Sigmoid colon (tissue), 4 donors: ENCODE results near the gene MRTO4.

Experiments used
- EP300 ChIP-seq, 4 donors: sonication (generic); formaldehyde crosslinking; IDR thresholded peaks; one replicate each; pipeline ENCODE4 v1.6.1; 2017; ENCODE audit warnings: antibody characterized with exemption in 4 of 4
- TF ChIP-seq, protein P1 (sequence below), 4 experiments: fragments of 450-650 bp in 3 of 4; fragments of 200-600 bp in 1 of 4; IDR thresholded peaks; one replicate each; pipeline ENCODE4 v1.5.1; 2016 to 2019; ENCODE audit warnings: antibody characterized with exemption in 4 of 4, mild to moderate bottlenecking in 3 of 4, moderate library complexity in 2 of 4

DNA sequence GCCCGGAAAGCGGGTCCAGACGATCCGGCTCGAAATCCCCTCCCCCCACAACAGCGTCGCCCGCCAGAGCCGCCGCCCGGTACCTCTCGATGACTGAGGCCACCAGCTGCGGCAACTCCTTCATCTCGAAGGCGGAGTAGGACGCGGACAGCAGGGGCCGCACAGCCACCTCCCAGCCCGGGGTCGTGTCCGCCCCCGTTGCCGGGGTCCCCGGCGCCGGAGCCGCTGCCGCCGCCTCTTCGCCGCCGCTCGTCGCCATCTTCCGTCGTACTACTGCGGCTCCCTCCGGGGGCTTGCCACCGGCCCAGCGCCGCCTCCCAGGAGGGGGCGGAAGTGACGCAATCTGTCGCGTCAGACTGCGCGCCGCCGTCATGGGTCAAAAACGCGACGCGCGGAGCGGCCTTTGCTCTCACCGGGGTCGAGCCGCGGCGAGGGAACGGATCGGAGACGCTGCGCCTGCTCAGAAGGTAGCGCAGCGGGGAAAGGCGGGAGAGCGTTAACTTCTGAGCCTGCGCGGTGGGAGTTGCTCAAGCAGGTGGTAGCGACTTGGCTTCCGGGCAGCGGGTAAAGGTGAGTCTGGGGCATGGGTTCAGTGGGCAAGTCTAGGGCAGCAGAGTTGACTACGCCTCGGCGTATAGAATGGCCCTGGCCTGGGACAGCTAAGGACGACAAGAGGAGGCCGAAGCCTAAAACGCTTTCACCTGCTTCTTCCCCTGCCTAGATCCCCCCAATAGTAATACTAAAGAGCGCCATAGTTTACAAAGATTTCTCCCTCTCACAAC is 41.4 kb upstream of the MRTO4 start, which contains the start of gene UBR4:
- TF ChIP-seq, protein P1, sequence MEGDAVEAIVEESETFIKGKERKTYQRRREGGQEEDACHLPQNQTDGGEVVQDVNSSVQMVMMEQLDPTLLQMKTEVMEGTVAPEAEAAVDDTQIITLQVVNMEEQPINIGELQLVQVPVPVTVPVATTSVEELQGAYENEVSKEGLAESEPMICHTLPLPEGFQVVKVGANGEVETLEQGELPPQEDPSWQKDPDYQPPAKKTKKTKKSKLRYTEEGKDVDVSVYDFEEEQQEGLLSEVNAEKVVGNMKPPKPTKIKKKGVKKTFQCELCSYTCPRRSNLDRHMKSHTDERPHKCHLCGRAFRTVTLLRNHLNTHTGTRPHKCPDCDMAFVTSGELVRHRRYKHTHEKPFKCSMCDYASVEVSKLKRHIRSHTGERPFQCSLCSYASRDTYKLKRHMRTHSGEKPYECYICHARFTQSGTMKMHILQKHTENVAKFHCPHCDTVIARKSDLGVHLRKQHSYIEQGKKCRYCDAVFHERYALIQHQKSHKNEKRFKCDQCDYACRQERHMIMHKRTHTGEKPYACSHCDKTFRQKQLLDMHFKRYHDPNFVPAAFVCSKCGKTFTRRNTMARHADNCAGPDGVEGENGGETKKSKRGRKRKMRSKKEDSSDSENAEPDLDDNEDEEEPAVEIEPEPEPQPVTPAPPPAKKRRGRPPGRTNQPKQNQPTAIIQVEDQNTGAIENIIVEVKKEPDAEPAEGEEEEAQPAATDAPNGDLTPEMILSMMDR (IDR thresholded peaks at IDR 0.05), result no peak
- peak in 1 of 4 donors; percentile 89 for TF ChIP-seq EP300 (IDR thresholded peaks at IDR 0.05)
